Stimulated activated CD8-positive, alpha-beta memory T cell treated with anti-CD3 and anti-CD28 coated beads, Interleukin-4, amount 100 ng/mL, for 24 hours (primary cell): ENCODE data around the gene RNF128.
"Not testable (repeated sequence)": the region's sequence is repeated elsewhere in the genome, so short reads cannot be mapped to it uniquely, and the experiment has no call there.

ENCODE experiments used
- DNase-seq: peaks from one replicate; pipeline ENCODE4 v3.0.0-alpha.2; 2020; ENCODE audit warnings: low read depth

RNF128 gene

DNA sequence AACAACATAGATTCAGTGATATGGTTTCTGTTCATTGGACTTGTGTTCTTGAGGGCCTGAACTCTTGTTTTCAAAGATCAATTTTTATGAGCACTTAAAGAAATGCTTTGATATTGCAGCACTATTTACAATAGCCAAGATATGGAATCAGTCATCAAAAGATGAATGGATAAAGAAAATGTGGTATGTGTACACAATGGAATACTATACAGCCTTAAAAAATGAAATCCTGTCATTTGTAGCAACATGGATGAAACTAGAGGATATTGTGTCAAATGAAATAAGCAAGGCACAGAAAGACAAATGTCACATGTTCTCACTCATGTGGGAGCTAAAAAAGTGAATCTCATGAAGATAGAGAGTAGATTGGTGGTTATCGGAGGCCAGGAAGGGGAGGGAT, 21.9 kb downstream of the RNF128 start:
- no peak for DNase-seq

DNA sequence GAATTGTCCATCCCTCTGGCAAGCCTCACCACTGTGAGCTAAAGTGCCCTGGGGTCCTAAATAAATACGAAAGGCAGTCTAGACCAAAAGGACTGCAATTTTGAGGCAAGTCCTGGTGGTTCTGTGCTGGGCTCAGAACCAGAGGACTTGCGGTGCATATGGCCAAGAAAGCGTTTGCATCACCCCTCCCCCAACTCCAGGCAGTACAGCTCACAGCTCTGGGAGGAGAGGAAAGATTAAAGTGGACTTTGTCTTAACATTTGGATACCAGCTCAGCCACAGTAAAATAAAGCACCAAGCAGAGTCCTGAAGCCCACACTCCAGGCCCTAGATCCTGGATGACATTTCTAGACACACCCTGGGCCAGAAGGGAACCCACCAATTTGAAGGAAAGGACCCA, 24.9 kb downstream of the RNF128 start:
- DNase-seq: no peak

DNA sequence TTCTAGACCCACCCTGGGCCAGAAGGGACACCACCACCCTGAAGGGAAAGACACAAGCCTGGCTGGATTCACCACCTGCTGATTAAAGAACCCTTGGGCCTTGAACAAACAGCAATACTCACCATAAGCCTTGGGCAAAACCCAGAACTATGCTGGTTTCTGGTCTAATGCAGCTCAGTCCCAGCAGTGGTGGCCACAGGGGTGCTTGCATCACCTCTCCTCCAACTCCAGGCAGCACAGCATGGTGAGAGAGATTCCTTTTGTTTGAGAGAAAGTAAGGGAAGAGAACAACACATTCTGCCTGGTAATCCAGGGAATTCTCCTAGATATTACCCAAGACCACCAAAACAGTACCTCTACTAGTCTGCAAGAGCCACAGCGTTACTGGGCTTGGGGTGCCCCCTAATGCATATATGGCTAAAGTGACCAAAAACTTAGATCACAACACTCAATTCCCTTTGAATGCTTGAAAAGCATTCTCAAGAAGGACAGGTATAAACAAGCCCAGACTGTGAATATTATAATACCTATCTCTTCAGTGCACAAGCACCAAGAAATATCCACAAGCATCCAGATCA, 25.7 kb downstream of the RNF128 start:
- no peak for DNase-seq

- not testable (repeated sequence) for DNase-seq
Measured at GRCh38 chrX:106769288-106769687, 42.8 kb downstream of the RNF128 start.

- DNase-seq: no peak
Measured at GRCh38 chrX:106774981-106775380, 48.5 kb downstream of the RNF128 start.

DNA sequence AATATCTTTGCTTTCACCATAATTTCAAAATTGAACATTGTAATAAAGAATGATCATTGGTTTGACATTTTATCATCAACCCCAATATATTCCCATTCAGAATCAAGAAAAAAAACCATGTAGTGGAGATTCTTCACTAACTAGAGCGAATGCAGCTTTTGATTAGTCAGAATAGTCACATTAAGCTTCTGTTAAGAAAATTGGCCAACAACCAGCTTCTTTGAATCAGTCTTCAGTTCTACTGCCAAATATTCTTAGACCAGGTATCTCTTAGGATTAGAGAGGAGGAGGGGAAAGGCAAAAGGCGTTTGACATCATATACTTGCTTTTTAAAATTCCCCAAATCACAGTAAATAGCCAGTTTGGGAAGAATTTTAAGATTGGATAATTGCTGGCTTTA, 53.8 kb downstream of the RNF128 start:
- no peak for DNase-seq

GRCh38 chrX:106780664-106781377, 54.3 kb downstream of the RNF128 start:
- no peak for DNase-seq

GRCh38 chrX:106783716-106784115, 57.2 kb downstream of the RNF128 start:
- no peak for DNase-seq

- no peak for DNase-seq
Measured at GRCh38 chrX:106791495-106791894, 65.0 kb downstream of the RNF128 start.

GRCh38 chrX:106802063-106802387, 75.5 kb downstream of the RNF128 start:
- DNase-seq: no peak

GRCh38 chrX:106802388-106803275, 76.1 kb downstream of the RNF128 start, which contains the start of gene TBC1D8B:
Gene TBC1D8B, plus strand, starts transcription at chrX:106802673. Its CDS starts 181 bp downstream, at chrX:106802854.
- DNase-seq: no peak

DNA sequence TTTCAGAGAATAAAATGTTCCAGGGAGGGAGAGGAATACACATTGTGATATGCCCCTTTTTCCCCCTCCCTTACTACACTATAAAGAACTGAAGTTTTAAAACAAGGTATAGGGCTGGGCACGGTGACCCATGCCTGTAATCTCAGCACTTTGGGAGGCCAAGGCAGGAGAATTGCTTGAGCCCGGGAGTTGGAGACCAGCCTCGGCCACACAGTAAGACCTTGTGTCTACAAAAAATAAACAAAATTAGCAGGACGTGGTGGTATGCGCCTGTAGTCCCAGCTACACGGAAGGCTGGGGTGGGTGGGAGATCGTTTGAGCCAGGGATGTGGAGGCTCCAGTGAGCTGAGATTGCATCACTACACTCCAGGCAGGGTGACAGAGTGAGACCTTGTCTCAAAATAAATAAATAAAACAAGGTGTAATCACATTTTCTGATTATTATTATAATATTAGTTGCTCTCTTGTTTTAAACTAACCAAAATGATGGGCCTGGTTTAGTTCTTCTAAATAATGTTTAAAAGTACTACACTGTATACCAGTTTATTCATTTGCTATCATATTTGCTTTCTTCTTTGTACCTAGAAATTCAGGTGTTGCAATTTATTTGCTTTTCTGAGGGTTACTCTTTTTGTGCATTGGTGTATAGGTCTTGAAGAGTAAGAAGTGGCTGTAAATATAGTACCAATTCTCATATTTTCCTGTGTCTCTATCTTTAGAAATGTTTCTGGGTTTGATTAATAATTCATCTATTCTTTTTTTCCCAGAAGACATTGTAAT, 84.8 kb downstream of the RNF128 start:
- DNase-seq: no peak

- DNase-seq: not testable (repeated sequence)
Measured at GRCh38 chrX:106812930-106813329, 86.4 kb downstream of the RNF128 start.

DNA sequence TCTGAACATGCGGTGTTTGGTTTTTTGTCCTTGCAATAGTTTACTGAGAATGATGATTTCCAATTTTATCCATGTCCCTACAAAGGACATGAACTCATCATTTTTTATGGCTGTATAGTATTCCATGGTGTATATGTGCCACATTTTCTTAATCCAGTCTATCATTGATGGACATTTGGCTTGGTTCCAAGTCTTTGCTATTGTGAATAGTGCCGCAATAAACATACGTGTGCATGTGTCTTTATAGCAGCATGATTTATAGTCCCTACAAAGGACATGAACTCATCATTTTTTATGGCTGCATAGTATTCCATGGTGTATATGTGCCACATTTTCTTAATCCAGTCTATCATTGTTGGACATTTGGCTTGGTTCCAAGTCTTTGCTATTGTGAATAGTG, 87.6 kb downstream of the RNF128 start:
- not testable (repeated sequence) for DNase-seq
